K562 (cell line): ENCODE measurements around the gene GASK1A. TPM values are rescaled to one million over a fixed set of nuclear protein-coding genes. Genes with fewer than 3 reads are reported as not detected.

ENCODE experiments used
- ATAC-seq: fragments of 200-7000 bp; cut with Tn5 transposase; 3 replicates; pipeline ENCODE4 v1.9.1; 2020; ENCODE audit warnings: moderate library complexity
- BruUV-seq: library from RNA; stranded (reverse); fragments of 400-500 nt; replicated peaks from 2 replicates; lab custom pipeline; 2021; lab: Mats Ljungman, UMichigan
- CTCF ChIA-PET: fragments of 300-600 bp; formaldehyde crosslinking; extraction: SDS; loops from one replicate; lab custom pipeline; 2021; ENCODE audit warnings: low intra/inter-chr PET ratio; lab: Yijun Ruan, JAX
- POLR2A ChIA-PET: fragments of 300-600, 350-650 bp; sonication (Branson Sonifier 250); formaldehyde crosslinking; extraction: SDS; loops from one replicate; lab custom pipeline; 2021; ENCODE audit warnings: antibody characterized with exemption, inconsistent platforms; lab: Yijun Ruan, JAX
- DNase-seq, 4 experiments: peaks; one replicate each; pipeline versions ENCODE4 v3.0.0 to v3.0.0-alpha.2; 2011 to 2018; ENCODE audit warnings: low spot score in 3 of 4, mixed read lengths in 3 of 4; ENCODE audit errors: extremely low read depth in 1 of 4
- FAIRE-seq: peaks from 2 replicates; lab custom pipeline; 2011; peaks lifted over from hg19 to GRCh38; lab: Jason Lieb, UNC
- H2AFZ ChIP-seq: 2 replicates; pipeline ENCODE4 v1.6.0; 2011; ENCODE audit warnings: low read depth, low read length, control low read depth, inconsistent platforms
- H3K27ac ChIP-seq: fragments of 200-600 bp; 3 replicates; pipeline ENCODE4 v1.8.0; 2011; ENCODE audit warnings: low read depth, mild to moderate bottlenecking, control low read depth, inconsistent platforms, low read length, moderate library complexity, mixed read lengths; ENCODE audit errors: extremely low read depth
- H3K27me3 ChIP-seq, 2 experiments: fragments of 300-600 bp in 1 of 2; 2 replicates in 1 of 2; 3 replicates in 1 of 2; pipeline versions ENCODE4 v1.6.0 to v1.8.0; 2011; ENCODE audit warnings: inconsistent platforms in 2 of 2, low read length in 2 of 2, mild to moderate bottlenecking in 1 of 2, mixed read lengths in 1 of 2, moderate library complexity in 1 of 2; ENCODE audit not compliant: control insufficient read depth in 2 of 2, insufficient read depth in 2 of 2
- H3K36me3 ChIP-seq: fragments of 300-600 bp; 3 replicates; pipeline ENCODE4 v1.8.0; 2011; ENCODE audit warnings: mild to moderate bottlenecking, low read length, inconsistent platforms; ENCODE audit not compliant: control insufficient read depth, insufficient read depth
- H3K4me1 ChIP-seq, 2 experiments: fragments of 200-600 bp in 1 of 2; replicated peaks in 1 of 2; 2 replicates in 1 of 2; 3 replicates in 1 of 2; pipeline versions ENCODE4 v1.5.1 to v1.8.0; 2011; ENCODE audit warnings: inconsistent platforms in 2 of 2, low read length in 2 of 2, mild to moderate bottlenecking in 1 of 2, mixed read lengths in 1 of 2, moderate library complexity in 1 of 2; ENCODE audit not compliant: control insufficient read depth in 2 of 2, insufficient read depth in 2 of 2
- H3K4me2 ChIP-seq: 2 replicates; pipeline ENCODE4 v1.6.1; 2011; ENCODE audit warnings: low read length, control low read depth, inconsistent platforms, mixed read lengths; ENCODE audit not compliant: insufficient read depth
- H3K4me3 ChIP-seq: fragments of 200-600 bp; sonication (generic), shearing (Covaris generic); 2 replicates; pipeline ENCODE4 v1.5.1; 2016; ENCODE audit warnings: control low read depth, inconsistent platforms
- H3K79me2 ChIP-seq: fragments of 200-600 bp; 3 replicates; pipeline ENCODE4 v1.8.0; 2011; ENCODE audit warnings: low read length, inconsistent platforms; ENCODE audit not compliant: control insufficient read depth, insufficient read depth
- H3K9ac ChIP-seq, 2 experiments: 2 replicates each; pipeline versions ENCODE4 v1.6.0 to v1.6.1; 2011; ENCODE audit warnings: low read depth in 2 of 2, low read length in 2 of 2, control low read depth in 1 of 2, inconsistent platforms in 1 of 2, mild to moderate bottlenecking in 1 of 2, mixed read lengths in 1 of 2; ENCODE audit not compliant: insufficient read depth in 1 of 2
- H3K9me1 ChIP-seq: one replicate; pipeline ENCODE4 v1.6.0; 2011; ENCODE audit warnings: inconsistent platforms, mild to moderate bottlenecking, low read length, moderate library complexity; ENCODE audit not compliant: control insufficient read depth, insufficient read depth
- H3K9me3 ChIP-seq: replicated peaks from 2 replicates; pipeline ENCODE4 v1.5.1; 2011; ENCODE audit warnings: low read depth, low read length, inconsistent platforms; ENCODE audit not compliant: control insufficient read depth, insufficient read depth
- H4K20me1 ChIP-seq: replicated peaks from 2 replicates; pipeline ENCODE4 v1.6.1; 2011; ENCODE audit warnings: low read length, inconsistent platforms, mixed read lengths; ENCODE audit not compliant: control insufficient read depth, insufficient read depth
- MEIS2 ChIP-seq: fragments of 450-650 bp; IDR thresholded peaks from 2 replicates; pipeline ENCODE4 v1.6.1; 2014; ENCODE audit warnings: mild to moderate bottlenecking; ENCODE audit not compliant: partially characterized antibody
- RFX1 ChIP-seq: fragments of 450-650 bp; IDR thresholded peaks from 2 replicates; pipeline ENCODE4 v1.6.1; 2016; ENCODE audit warnings: mild to moderate bottlenecking, moderate library complexity
- ZBTB11 ChIP-seq, 3 experiments: fragments of 200-800 bp in 1 of 3; fragments of 250-450 bp in 1 of 3; fragments of 450-650 bp in 1 of 3; sonication (Bioruptor Pico) in 1 of 3; sonication (Bioruptor generic) in 1 of 3; formaldehyde crosslinking in 1 of 3; IDR thresholded peaks; 2 replicates each; pipeline versions ENCODE4 v1.6.1 to v1.8.0; 2016 to 2022; ENCODE audit warnings: mild to moderate bottlenecking in 2 of 3, missing genetic modification characterization in 2 of 3, missing compliant biosample characterization in 1 of 3, moderate library complexity in 1 of 3
- WGBS: fragments of 100-300 bp; shearing (Covaris generic); methylation state at CpG from one replicate; pipeline ENCODE4 v1.1.6; 2016; ENCODE audit warnings: low coverage, mixed read lengths; ENCODE audit not compliant: insufficient coverage; ENCODE audit errors: missing lambda C conversion rate; 5-methylcytosine and 5-hydroxymethylcytosine counted together
- in situ Hi-C: fragments of 300-500 bp; cut with MboI; formaldehyde crosslinking; loops from 4 replicates; pipeline ENCODE4 v1.15.0; 2018; ENCODE audit warnings: inconsistent platforms, mixed read lengths
- intact Hi-C: fragments of 100-400 bp; cut with micrococcal nuclease; formaldehyde crosslinking; loops from 2 replicates; pipeline ENCODE4 v1.14.2; 2022
- polyA plus RNA-seq, 8 experiments: library from polyadenylated mRNA; depleted of rRNA in 4 of 8; stranded (reverse) in 5 of 8; unstranded in 3 of 8; fragments of >200 nt; fragmentation: Nextera tagmentation in 2 of 8; fragmentation: Illumina TruSeq in 1 of 8; extraction: Ambion mirVana in 2 of 8; extraction: Trizol in 1 of 8; gene quantifications; 2 replicates each; pipeline versions ENCODE4 v1.2.1 to v1.2.3, GENCODE V29; 2011 to 2014; ENCODE audit warnings: inconsistent platforms in 1 of 8, missing spikeins in 1 of 8
- total RNA-seq, 7 experiments: library from RNA; depleted of rRNA in 6 of 7; stranded (reverse); fragments of >200 nt in 6 of 7; fragmentation: Illumina TruSeq in 2 of 7; extraction: Trizol in 2 of 7; gene quantifications; 2 replicates each; pipeline versions ENCODE4 v1.2.1 to v1.2.3, GENCODE V29; 2011 to 2021; ENCODE audit warnings: low replicate concordance in 1 of 7

Gene GASK1A
- total and polyA plus RNA-seq, 9 of the 15 experiments (the other 6 are each of a cell fraction or from before 2014, with no cell fraction given) = 0.04 to 0.11 (median 0.05) TPM; not detected in 5

DNA sequence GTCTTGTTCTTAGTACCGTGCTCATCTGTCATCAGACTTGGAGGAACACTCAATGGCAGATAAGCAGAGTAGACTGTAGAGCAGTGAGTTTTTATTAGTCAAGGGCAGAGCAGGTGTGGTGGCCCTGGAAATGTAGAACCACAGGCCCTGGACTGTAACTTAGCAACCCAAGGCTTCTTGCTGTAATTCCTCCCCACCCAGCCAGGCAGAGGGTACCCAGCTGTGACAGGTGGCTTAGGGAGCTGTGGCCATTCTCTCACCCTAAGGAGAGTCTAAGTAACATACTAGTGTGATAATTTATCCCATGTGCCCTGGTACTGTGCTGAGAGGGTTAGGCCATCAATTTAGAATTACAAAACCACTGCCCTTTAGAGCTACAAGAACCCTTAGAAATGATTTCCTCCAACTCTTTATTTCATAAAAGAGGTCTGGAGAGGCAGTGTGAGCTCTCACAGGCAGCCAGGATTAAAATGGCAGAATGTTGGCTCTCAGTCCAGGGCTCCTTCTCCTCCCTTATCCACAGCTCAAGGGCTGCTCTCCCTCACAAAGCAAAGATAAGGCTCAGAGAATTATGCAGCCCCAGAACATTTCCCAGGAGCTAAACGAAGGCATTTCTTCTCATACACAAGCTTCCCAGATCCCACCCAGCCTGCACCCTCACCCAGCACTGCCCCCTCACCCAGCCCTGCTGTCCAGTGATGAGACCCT lies 123.8 kb downstream of the GASK1A start:
- Histone ChIP-seq H3K9me1 (no peaks in the 10 kb centered on the region), H3K36me3 (no peaks in the 10 kb centered on the region), H3K4me3 (no peak overlapping the region), H2AFZ (no peak overlapping the region), H3K4me2 (no peak overlapping the region), H3K79me2 (peaks cover 12% of the 10 kb centered on the region; the same call in 2 of the 3 replicates), H4K20me1 (peaks cover 46% of the 10 kb centered on the region), H3K4me1 (peaks cover 20 to 21% of the 10 kb centered on the region in 2 experiments; a peak in 4 of 5 replicates), H3K27ac (no peak overlapping the region), H3K9ac (peak overlapping the region in 1 of 2 experiments; percentile 21; a peak in 1 of 4 replicates), H3K9me3 (no peaks in the 10 kb centered on the region), H3K27me3 (no peaks in the 10 kb centered on the region)
- 0% methylated on average over 2 of the region's 2 CpGs for WGBS
- TF ChIP-seq ZBTB11 (CRISPR knock-in tag; IDR thresholded peaks at IDR 0.05) (no peak), RFX1 (peak; percentile 17; the same call in 1 of the 2 replicates), MEIS2 (peak; percentile 49)
- ChIA-PET POLR2A (interaction anchor here (1.0 to 2.0 kb wide), 4 partner anchors 11 to 27 kb away, joined by 3 to 10 read pairs (median 4); no protein-coding TSS in a partner anchor), CTCF (no interaction called here)
- intact Hi-C loops (no loop called here), in situ Hi-C loops (no loop called here)
- no peak for FAIRE-seq
- peak in 1 of 4 experiments; percentile 15 for DNase-seq
- no TSS peak for BruUV-seq
- ATAC-seq = no peak
